Mesendoderm (in vitro differentiated cells): ENCODE results near the gene GNL3.

Experiments used
- DNase-seq: peaks from one replicate; pipeline ENCODE4 v3.0.0; 2013
- H2AK5ac ChIP-seq: 2 replicates; pipeline ENCODE4 v1.6.1; 2013; ENCODE audit warnings: low read length, inconsistent platforms
- H2BK120ac ChIP-seq: 2 replicates; pipeline ENCODE4 v1.6.1; 2013; ENCODE audit warnings: low read depth, mild to moderate bottlenecking, low read length, moderate library complexity, mixed read lengths
- H2BK15ac ChIP-seq: replicated peaks from 2 replicates; pipeline ENCODE4 v1.6.1; 2013; ENCODE audit warnings: low read depth, mild to moderate bottlenecking, moderate library complexity
- H2BK5ac ChIP-seq: 2 replicates; pipeline ENCODE4 v1.6.1; 2013; ENCODE audit warnings: low read length, inconsistent platforms
- H3K18ac ChIP-seq: 2 replicates; pipeline ENCODE4 v1.6.1; 2013; ENCODE audit warnings: mild to moderate bottlenecking, low read length, mixed read lengths
- H3K23ac ChIP-seq: one replicate; pipeline ENCODE4 v1.6.1; 2013; ENCODE audit warnings: low read length
- H3K27ac ChIP-seq: 2 replicates; pipeline ENCODE4 v1.5.1; 2013; ENCODE audit warnings: low read depth, mild to moderate bottlenecking, inconsistent platforms, low read length, moderate library complexity
- H3K27me3 ChIP-seq: 2 replicates; pipeline ENCODE4 v1.6.1; 2013; ENCODE audit warnings: low read length, control low read depth, mild to moderate bottlenecking, inconsistent platforms; ENCODE audit not compliant: insufficient read depth, poor library complexity
- H3K36me3 ChIP-seq: 2 replicates; pipeline ENCODE4 v1.6.1; 2013; ENCODE audit warnings: low read length, inconsistent platforms; ENCODE audit not compliant: control insufficient read depth, insufficient read depth
- H3K4ac ChIP-seq: one replicate; pipeline ENCODE4 v1.6.1; 2013; ENCODE audit warnings: low read depth, mild to moderate bottlenecking, low read length, moderate library complexity
- H3K4me1 ChIP-seq: 2 replicates; pipeline ENCODE4 v1.6.1; 2013; ENCODE audit warnings: low read depth, low read length, inconsistent platforms; ENCODE audit not compliant: control insufficient read depth
- H3K4me2 ChIP-seq: 2 replicates; pipeline ENCODE4 v1.6.1; 2013; ENCODE audit warnings: low read length
- H3K4me3 ChIP-seq: 2 replicates; pipeline ENCODE4 v1.5.1; 2013; ENCODE audit warnings: mild to moderate bottlenecking, low read length
- H3K56ac ChIP-seq: one replicate; pipeline ENCODE4 v1.6.1; 2013; ENCODE audit warnings: low read length
- H3K79me1 ChIP-seq: 2 replicates; pipeline ENCODE4 v1.6.1; 2013; ENCODE audit warnings: low read length, inconsistent platforms
- H3K79me2 ChIP-seq: 2 replicates; pipeline ENCODE4 v1.6.1; 2013; ENCODE audit warnings: mild to moderate bottlenecking, low read length; ENCODE audit not compliant: control insufficient read depth, insufficient read depth
- H3K9ac ChIP-seq: 2 replicates; pipeline ENCODE4 v1.6.1; 2013; ENCODE audit warnings: low read length, inconsistent platforms
- H4K5ac ChIP-seq: one replicate; pipeline ENCODE4 v1.6.1; 2013; ENCODE audit warnings: low read length
- H4K8ac ChIP-seq: one replicate; pipeline ENCODE4 v1.6.1; 2013; ENCODE audit warnings: low read depth, mild to moderate bottlenecking, control low read depth, low read length, moderate library complexity
- WGBS: extraction: QIAGEN DNeasy Blood & Tissue Kit; methylation state at CpG from one replicate; pipeline ENCODE4 v1.1.7; 2013; ENCODE audit warnings: low lambda C conversion rate, missing lambda C conversion rate; ENCODE audit not compliant: insufficient coverage; ENCODE audit errors: extremely low coverage; 5-methylcytosine and 5-hydroxymethylcytosine counted together

The GNL3 gene

DNA sequence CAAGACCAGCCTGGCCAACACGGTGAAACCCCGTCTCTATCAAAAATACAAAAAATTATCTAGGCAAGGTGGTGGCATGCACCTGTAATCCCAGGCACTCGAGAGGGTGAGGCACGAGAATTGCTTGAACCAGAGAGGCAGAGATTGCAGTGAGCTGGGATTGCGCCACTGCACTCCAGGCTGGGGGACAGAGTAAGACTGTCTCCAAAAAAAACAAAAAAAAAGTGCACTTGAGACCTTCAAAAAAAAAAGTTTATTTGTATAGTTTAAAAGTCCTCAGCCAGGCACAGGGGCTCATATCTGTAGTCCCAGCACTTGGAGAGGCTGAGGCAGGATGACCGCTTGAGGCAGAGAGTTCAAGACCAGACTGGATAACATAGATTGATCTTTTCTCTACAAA, 2.2 kb upstream of the GNL3 start:
- no peak overlapping the region for H3K9ac ChIP-seq
- H3K27me3 ChIP-seq, result no peaks in the 10 kb centered on the region
- H3K4me1 ChIP-seq, result no peaks in the 10 kb centered on the region
- no peak overlapping the region for H2AK5ac ChIP-seq
- no peak for DNase-seq
- H2BK5ac ChIP-seq, result no peak overlapping the region
- H3K4me3 ChIP-seq, result no peak overlapping the region
- H3K27ac ChIP-seq, result no peak overlapping the region
- H3K56ac ChIP-seq, result peak overlapping the region; percentile 34
- no CpG with 5 or more reads among the region's 6 CpGs for WGBS
- H4K8ac ChIP-seq, result no peak overlapping the region
- no peak overlapping the region for H3K4me2 ChIP-seq
- no peak overlapping the region for H3K23ac ChIP-seq
- peaks cover 52% of the 10 kb centered on the region for H3K79me2 ChIP-seq
- H4K5ac ChIP-seq, result no peak overlapping the region
- peaks cover 12% of the 10 kb centered on the region for H3K36me3 ChIP-seq
- H3K18ac ChIP-seq, result no peak overlapping the region
- no peak overlapping the region for H2BK120ac ChIP-seq
- H2BK15ac ChIP-seq, result no peak overlapping the region
- peak overlapping the region; percentile 25 for H3K4ac ChIP-seq
- peaks cover 13% of the 10 kb centered on the region for H3K79me1 ChIP-seq

DNA sequence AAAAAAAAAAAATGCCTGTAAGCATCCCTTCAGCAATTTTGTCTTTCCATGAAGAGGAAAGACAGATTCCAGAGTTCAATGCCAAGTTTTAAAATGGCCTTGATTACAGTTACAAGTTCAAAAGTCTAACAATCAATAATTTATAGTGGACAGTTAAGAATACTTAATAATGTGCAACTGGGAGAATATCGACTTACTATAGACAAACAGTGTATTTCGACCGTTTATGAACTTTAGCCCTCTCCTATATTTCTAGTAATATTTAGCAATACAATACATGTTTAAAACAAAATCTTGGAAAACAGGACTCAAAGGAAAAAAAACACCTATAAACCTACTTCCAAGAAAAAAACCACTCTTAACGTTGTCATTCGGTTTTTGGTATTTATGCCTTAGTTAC, 1.6 kb upstream of the GNL3 start:
- Histone ChIP-seq H2BK120ac (no peak overlapping the region), H2BK5ac (no peak overlapping the region), H4K5ac (no peak overlapping the region), H3K23ac (no peak overlapping the region), H4K8ac (no peak overlapping the region), H3K36me3 (peaks cover 15% of the 10 kb centered on the region), H3K4me1 (no peaks in the 10 kb centered on the region), H3K4ac (no peak overlapping the region), H2AK5ac (no peak overlapping the region), H3K4me2 (no peak overlapping the region), H3K27me3 (no peaks in the 10 kb centered on the region), H3K27ac (no peak overlapping the region), H3K9ac (no peak overlapping the region), H3K4me3 (no peak overlapping the region), H3K18ac (no peak overlapping the region), H3K56ac (no peak overlapping the region), H2BK15ac (no peak overlapping the region), H3K79me2 (peaks cover 57% of the 10 kb centered on the region), H3K79me1 (peaks cover 17% of the 10 kb centered on the region)
- no peak for DNase-seq
- no CpG with 5 or more reads among the region's 5 CpGs for WGBS

DNA sequence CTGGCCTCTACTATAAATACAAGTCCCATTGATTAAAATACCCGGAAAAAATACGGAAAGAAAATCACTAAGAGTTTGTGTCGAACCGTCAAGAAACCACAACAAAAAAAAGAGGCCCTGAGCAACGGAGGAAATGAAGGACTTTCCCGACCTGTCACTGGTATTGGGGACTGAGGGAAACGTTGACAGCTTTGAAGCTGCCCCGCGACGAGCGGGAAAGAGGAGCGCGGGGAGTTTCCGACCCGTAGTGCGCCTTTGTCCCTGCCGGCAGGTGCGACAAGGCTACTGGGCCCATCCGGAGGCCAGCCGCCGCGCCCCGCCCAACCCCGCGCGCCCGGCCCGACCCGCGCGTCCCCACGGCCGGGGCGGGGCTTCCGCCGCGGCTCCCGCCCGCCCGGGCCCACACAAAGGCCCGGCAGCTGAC, 535 bp upstream of the GNL3 start:
- H3K36me3 ChIP-seq, result peaks cover 19% of the 10 kb centered on the region
- H4K8ac ChIP-seq, result no peak overlapping the region
- H3K9ac ChIP-seq, result peak overlapping the region; percentile 90
- H2BK5ac ChIP-seq, result no peak overlapping the region
- H3K4ac ChIP-seq, result no peak overlapping the region
- DNase-seq, result peak; percentile 83
- H3K23ac ChIP-seq, result no peak overlapping the region
- no peak overlapping the region for H4K5ac ChIP-seq
- peak overlapping the region; percentile 9 for H3K4me2 ChIP-seq
- peaks cover 55% of the 10 kb centered on the region for H3K79me2 ChIP-seq
- no peak overlapping the region for H2BK15ac ChIP-seq
- H2AK5ac ChIP-seq, result no peak overlapping the region
- H3K4me1 ChIP-seq, result no peaks in the 10 kb centered on the region
- WGBS, result no CpG with 5 or more reads among the region's 41 CpGs
- no peaks in the 10 kb centered on the region for H3K27me3 ChIP-seq
- no peak overlapping the region for H2BK120ac ChIP-seq
- peak overlapping the region; percentile 69 for H3K4me3 ChIP-seq
- peak overlapping the region; percentile 90 for H3K27ac ChIP-seq
- H3K56ac ChIP-seq, result peak overlapping the region; percentile 94
- H3K18ac ChIP-seq, result peak overlapping the region; percentile 71
- H3K79me1 ChIP-seq, result peaks cover 15% of the 10 kb centered on the region

DNA sequence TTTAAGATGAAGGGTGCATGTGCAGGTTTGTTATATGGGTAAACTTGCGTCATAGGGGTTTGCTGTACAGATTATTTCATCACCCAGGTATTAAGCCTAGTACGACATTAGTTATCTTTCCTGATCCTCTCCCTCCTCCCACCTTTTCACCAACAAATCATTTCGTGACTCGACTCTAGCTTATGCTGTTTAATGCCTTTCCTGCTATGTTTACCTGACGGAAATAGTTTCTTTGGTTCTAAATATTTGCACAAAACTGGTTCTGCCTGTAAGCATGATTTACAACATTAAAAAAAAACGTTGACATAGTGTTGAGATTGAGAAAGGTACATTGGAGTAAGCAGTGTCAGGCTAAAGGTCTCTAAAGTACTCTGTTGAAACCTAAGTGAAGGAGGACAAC, 2.4 kb downstream of the GNL3 start:
- Histone ChIP-seq H3K79me2 (peaks cover 44% of the 10 kb centered on the region), H3K9ac (peak overlapping the region; percentile 35), H3K56ac (no peak overlapping the region), H3K4me1 (no peaks in the 10 kb centered on the region), H3K4me2 (no peak overlapping the region), H3K18ac (no peak overlapping the region), H2BK5ac (no peak overlapping the region), H3K23ac (no peak overlapping the region), H2AK5ac (no peak overlapping the region), H3K4me3 (no peak overlapping the region), H3K36me3 (peaks cover 26% of the 10 kb centered on the region), H3K79me1 (peaks cover 13% of the 10 kb centered on the region), H4K5ac (no peak overlapping the region), H2BK120ac (no peak overlapping the region), H3K4ac (no peak overlapping the region), H2BK15ac (no peak overlapping the region), H3K27ac (no peak overlapping the region), H4K8ac (no peak overlapping the region), H3K27me3 (no peaks in the 10 kb centered on the region)
- no peak for DNase-seq
- WGBS, result no CpG with 5 or more reads among the region's 6 CpGs

DNA sequence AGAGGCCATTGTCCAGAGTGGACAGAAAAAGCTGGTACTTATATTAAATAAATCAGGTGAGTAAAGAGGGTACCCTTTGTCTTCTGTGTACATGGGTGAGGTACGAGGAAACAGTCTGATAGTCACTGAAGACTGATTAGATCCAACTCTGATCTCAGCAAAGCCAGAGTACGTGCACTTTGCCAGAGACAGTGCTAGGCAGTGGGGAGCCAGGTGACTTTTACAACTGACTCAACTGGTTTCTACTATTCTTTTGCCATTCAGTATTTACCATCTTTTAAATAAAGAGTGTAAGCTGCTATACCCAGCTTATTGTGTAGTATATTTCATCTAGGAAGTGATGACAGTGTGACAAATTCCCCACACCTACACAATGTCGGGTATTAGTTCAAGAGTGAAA, 3.3 kb downstream of the GNL3 start:
- H3K9ac ChIP-seq, result no peak overlapping the region
- H3K4me3 ChIP-seq, result no peak overlapping the region
- no peak overlapping the region for H3K18ac ChIP-seq
- no peak overlapping the region for H2BK15ac ChIP-seq
- WGBS, result no CpG with 5 or more reads among the region's 3 CpGs
- H4K5ac ChIP-seq, result no peak overlapping the region
- H3K56ac ChIP-seq, result no peak overlapping the region
- H4K8ac ChIP-seq, result no peak overlapping the region
- peaks cover 36% of the 10 kb centered on the region for H3K79me2 ChIP-seq
- H2AK5ac ChIP-seq, result no peak overlapping the region
- H3K4ac ChIP-seq, result no peak overlapping the region
- H2BK5ac ChIP-seq, result no peak overlapping the region
- no peak overlapping the region for H3K4me2 ChIP-seq
- peaks cover 31% of the 10 kb centered on the region for H3K36me3 ChIP-seq
- H3K27ac ChIP-seq, result no peak overlapping the region
- H2BK120ac ChIP-seq, result no peak overlapping the region
- no peak for DNase-seq
- H3K4me1 ChIP-seq, result no peaks in the 10 kb centered on the region
- H3K23ac ChIP-seq, result no peak overlapping the region
- peaks cover 13% of the 10 kb centered on the region for H3K79me1 ChIP-seq
- no peaks in the 10 kb centered on the region for H3K27me3 ChIP-seq

DNA sequence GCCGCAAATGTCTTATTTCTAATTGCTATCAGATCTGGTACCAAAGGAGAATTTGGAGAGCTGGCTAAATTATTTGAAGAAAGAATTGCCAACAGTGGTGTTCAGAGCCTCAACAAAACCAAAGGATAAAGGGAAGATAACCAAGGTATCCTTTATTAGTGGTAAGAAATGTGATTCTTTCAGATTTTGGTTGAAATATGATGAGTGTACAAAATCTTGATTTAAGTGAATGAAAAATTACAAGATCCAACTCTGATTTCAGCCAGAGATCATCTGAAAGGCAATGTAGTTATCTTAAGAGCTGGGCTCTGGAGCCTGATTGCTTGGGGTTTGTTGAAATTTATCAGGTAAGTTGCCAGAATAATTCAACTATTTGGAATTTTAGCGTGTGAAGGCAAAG, 4.7 kb downstream of the GNL3 start:
- Histone ChIP-seq H3K18ac (no peak overlapping the region), H2BK15ac (no peak overlapping the region), H3K56ac (no peak overlapping the region), H3K79me2 (peaks cover 31% of the 10 kb centered on the region), H3K36me3 (peaks cover 38% of the 10 kb centered on the region), H2AK5ac (no peak overlapping the region), H3K9ac (no peak overlapping the region), H3K4me3 (no peak overlapping the region), H4K5ac (no peak overlapping the region), H3K4ac (no peak overlapping the region), H3K27ac (no peak overlapping the region), H3K27me3 (no peaks in the 10 kb centered on the region), H4K8ac (no peak overlapping the region), H2BK5ac (no peak overlapping the region), H3K4me2 (no peak overlapping the region), H2BK120ac (no peak overlapping the region), H3K4me1 (no peaks in the 10 kb centered on the region), H3K23ac (no peak overlapping the region), H3K79me1 (peaks cover 13% of the 10 kb centered on the region)
- DNase-seq, result no peak
- no CpG with 5 or more reads among the region's 2 CpGs for WGBS
